ENCODE measurements around the gene MAGEB1.

MAGEB1 gene, protein sequence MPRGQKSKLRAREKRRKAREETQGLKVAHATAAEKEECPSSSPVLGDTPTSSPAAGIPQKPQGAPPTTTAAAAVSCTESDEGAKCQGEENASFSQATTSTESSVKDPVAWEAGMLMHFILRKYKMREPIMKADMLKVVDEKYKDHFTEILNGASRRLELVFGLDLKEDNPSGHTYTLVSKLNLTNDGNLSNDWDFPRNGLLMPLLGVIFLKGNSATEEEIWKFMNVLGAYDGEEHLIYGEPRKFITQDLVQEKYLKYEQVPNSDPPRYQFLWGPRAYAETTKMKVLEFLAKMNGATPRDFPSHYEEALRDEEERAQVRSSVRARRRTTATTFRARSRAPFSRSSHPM

DNA sequence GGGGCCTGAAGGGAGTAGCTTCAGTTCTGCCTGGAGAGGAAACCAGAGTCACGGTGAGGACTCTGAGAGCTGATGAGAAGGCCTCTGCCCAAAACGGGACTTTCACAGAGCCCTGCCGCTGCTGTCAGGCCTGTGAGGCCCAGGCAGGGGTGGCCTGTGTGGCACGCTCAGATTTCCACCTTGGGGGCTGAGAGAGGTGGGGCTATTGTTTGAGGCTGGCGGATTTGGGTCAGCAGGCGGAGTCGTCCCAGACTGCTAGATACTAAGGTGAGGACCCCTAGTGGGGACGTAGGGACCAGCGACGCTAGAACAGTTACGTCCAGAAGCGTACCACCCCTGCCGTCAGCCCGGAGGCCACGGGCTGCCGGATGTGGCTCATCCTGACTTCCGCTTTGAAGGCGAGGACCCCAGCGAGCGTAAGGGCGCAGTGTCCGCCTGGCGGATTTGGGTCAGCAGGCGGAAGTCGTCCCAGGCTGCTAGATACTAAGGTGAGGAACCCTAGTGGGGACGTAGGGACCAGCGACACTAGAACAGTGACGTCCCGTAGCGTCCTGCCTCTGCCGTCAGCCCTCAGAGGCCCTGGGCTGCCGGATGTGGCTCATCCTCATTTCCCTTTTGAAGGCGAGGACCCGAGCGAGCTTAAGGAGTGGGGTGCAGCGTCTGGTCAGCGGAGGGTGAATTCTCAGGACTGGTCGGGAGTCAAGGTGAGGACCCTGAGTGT is at the start of gene MAGEB1:
MAGEB1 (plus strand) TSS at position 378 of the 721 bp plus-strand sequence. CDS start 3,348 bp downstream, outside the sequence.
- no peak for DNase-seq (ENCODE audit: low read depth)

DNA sequence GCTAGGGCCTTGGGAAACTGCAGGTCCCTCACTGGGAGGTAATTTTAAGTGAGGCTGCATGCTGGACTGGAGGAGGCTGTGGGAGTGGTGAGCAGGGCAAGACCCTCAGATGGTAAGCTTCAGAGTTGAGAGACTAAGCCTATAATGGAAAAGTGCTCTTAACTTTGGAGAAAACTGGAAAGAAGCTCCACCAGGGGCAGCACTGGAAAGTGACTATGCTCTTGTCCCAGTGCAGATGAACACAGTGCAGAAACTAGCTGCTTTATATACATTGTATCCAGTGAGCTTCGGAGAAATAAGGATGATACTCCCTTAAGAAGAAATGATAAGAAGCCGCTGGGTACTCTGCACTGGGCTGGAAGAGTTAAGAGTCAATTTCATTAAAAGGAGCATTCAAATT is 34.8 kb upstream of the MAGEB1 start:
- DNase-seq (ENCODE audit: low read depth), result no peak

DNA sequence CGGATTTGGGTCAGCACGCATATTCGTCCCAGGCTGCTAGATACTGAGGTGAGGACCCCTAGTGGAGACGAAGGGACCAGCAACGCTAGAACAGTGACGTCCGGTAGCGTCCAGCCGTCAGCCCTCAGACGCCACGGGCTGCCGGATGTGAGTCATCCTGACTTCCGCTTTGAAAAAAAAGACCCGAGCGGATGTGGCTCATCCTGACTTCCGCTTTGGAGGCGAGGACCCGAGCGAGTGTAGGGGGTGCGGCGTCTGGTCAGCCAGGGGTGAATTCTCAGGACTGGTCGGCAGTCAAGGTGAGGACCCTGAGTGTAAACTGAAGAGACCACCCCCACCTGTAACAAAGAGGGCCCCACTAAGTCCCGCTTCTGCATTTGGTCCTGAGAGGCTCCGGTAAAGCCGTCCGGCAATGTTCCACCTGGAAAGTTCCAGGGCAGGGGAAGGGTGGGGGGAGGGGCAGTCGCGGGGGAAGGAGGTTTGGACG is 31.5 kb upstream of the MAGEB1 start, which contains the start of gene MAGEB2:
MAGEB2 (plus strand) TSS at position 207 of the 487 bp plus-strand sequence. CDS start 3,018 bp downstream, outside the sequence.
- no peak for DNase-seq (ENCODE audit: low read depth)

DNA sequence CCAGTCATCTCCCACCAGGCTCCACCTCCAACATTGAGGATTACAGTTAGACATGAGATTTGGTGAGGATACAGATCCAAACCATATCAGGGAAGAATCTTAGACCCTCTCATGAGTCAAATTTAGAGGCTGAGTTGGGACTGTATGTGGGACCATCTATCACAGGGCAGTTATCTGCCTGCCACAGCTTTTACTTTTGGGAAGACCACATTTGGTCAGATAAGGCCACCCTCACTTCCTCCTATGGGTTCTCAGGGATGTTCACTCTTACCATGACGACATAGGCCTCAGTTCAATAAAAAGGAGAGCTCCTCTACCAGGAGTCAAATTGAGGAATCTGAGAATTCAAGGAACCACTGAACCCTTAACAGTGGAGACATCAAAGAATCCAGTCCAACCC is 29.5 kb upstream of the MAGEB1 start:
- no peak for DNase-seq (ENCODE audit: low read depth)

DNA sequence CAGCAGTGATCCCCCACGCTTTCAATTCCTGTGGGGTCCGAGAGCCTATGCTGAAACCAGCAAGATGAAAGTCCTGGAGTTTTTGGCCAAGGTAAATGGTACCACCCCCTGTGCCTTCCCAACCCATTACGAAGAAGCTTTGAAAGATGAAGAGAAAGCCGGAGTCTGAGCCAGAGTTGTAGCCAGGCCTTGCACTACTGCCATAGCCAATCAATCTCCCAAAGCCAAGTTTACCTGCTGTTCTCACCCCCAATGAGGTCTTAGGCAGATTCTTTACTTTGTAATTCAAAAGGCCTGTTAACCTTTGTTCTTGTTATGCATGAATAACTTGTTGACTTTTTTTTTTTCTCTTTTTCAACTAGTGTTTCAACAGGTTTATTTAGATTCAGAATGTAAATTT is 27.6 kb upstream of the MAGEB1 start:
- DNase-seq (ENCODE audit: low read depth), result no peak

DNA sequence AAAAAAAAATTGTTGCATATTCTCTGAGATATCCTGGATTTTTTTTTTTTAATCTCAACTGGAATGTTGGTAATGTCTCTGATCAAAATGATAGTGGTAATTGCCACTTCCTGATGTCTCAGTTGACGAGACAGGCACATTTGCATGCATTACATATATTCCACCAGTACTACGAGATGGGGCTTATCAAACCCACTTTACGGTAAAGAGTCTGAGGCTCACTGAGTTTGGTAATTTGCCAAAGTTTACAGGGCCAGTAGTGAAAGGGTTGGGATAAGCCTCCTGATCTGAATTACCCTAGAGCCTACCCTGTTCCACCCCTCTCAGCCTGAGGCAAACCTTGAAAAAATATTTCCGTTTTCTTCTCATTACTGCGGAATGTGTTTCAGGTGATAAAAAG is 26.3 kb upstream of the MAGEB1 start:
- DNase-seq (ENCODE audit: low read depth), result no peak

DNA sequence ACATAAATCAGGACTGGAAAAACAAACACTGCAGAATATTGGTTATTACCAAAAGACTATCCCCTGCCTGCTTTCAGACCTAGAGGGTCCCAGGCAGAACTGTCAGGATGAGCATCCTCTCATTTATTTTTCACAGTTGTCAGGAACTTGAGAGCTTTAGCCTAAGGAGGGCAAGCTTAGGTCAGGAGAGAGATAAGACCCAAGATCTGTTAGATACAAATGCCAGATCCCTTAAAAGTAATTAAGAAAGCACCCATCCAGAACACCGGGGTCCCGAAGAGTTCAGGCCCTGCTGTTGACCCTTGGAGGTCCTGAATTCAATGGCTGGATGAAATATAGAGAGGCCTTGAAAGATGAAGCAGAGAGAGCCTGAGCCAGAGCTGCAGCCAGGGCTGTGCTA is 22.4 kb upstream of the MAGEB1 start:
- no peak for DNase-seq (ENCODE audit: low read depth)

DNA sequence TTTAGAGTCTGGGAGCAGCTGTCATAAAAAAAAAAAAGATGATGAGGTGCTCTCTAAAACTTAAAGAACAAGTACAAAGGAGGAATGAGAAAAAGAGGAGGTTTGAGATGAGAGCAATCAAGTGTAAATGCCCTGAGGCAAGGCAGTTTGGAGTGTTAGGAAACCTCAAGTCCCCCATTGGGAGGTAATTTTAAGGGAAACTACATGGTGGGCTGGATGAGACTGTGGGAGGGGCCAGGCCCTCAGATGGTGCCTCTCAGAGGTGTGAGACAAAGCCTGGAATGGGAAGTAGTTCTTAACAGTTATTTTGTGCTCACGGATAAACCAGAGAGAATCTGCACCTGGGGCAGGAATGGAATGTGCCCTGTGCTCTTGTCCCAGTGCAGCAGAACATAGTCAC is 18.4 kb upstream of the MAGEB1 start:
- no peak for DNase-seq (ENCODE audit: low read depth)

DNA sequence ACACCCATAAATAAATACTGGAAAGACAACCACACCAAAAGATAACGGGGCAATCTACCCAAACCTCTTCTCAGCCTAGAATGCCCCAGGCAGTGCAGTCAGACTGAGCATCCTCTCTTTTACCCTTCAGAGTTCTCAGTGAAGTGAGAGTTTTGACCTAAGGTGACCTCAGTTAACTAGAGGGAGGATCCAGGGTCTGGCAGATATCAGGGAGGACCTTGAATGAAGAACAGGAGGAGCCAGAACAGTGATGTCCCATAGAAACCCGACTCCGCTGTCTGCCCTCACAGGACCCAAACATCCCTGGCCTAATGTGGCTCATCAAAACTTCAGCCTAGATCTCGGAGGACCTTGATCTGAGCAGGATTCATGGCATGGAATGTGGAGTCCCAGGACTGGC is 16.6 kb upstream of the MAGEB1 start, which contains the start of gene MAGEB3:
MAGEB3 (plus strand) TSS at position 263 of the 400 bp plus-strand sequence. CDS start 5,268 bp downstream, outside the sequence.
- DNase-seq (ENCODE audit: low read depth), result no peak

DNA sequence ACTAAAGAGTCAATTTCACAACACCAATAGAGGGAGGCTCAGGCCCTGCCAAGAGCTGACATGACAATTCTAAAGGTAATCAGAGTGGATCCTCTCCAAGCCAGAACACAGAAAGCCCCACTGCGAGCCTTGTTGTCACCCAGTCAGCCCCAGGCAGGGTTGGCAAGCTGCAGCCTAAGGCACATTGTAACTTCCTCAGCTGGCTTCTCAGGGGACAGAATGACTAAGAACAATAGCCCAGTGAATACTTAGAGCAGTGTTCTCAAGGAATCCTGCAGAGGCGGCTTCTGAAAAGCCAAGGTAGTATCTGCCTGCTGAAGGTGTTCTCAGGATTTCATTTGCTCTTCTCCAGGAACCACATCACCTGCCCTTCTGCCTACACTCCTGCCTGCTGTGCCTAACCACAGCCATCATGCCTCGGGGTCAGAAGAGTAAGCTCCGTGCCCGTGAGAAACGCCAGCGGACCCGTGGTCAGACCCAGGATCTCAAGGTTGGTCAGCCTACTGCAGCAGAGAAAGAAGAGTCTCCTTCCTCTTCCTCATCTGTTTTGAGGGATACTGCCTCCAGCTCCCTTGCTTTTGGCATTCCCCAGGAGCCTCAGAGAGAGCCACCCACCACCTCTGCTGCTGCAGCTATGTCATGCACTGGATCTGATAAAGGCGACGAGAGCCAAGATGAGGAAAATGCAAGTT is 5.1 kb upstream of the MAGEB1 start, which contains the start of gene MAGEB4:
MAGEB4 (plus strand) TSS at position 277 of the 692 bp plus-strand sequence; CDS start at position 413, 136 bp downstream.
- no peak for DNase-seq (ENCODE audit: low read depth)

DNA sequence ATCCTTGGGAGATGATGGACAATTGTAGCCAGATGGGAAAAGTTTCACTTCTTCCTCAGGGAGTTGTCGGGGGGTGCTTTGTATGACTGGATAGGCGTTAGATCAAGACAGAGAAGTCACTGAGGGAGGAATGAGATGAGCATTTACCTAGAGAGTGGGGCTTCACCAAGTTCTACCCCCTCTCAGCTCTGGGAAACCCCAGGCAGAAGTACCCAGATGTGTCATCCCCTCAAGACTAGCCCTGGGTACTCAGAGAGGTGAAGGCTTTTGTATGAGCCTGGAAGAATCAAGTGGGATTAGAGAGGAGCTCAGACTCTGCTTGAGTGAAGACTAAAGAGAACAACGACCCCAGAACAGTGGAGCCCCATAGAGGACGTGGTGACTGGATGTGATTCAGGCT is 1.9 kb downstream of the MAGEB1 start:
- no peak for DNase-seq (ENCODE audit: low read depth)

DNA sequence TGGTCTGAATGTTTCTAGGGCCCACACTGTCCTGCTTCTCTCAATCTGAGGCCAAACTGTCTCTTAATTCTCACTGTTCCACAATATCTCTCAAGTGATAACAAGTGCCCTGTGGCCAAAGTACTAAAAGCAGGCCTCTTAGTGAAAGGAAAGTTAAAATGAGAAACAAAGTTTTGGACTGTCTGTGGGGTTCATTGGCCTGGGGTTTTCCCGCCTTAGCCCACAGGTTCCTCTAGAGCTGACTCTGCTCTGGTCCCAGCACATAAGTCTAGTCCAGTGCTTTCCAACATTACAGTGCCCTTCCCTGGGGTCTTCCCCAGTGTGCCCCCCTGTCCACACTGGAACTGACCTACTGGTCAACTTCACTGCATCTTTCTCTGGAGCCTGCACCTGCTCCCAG is 6.3 kb downstream of the MAGEB1 start:
- no peak for DNase-seq (ENCODE audit: low read depth)

DNA sequence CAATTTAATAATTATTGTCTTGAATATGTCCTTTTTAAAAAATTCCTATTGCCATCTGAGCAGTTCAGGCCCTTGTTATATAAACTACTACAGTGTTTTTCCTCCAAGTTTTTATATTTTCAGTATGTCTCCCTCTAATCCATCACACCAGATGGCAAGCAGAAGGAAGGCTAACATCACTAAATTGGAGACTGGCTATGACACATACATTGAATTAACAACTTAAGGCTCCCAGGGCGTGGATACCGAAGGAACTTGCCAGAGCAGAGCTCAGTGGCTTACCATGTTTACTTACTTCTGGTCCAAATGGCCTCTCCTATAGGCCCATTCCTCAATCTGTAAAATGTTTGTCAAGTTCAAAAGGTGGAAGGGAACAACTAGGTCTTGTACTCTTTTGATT is 13.0 kb downstream of the MAGEB1 start:
- no peak for DNase-seq (ENCODE audit: low read depth)

DNA sequence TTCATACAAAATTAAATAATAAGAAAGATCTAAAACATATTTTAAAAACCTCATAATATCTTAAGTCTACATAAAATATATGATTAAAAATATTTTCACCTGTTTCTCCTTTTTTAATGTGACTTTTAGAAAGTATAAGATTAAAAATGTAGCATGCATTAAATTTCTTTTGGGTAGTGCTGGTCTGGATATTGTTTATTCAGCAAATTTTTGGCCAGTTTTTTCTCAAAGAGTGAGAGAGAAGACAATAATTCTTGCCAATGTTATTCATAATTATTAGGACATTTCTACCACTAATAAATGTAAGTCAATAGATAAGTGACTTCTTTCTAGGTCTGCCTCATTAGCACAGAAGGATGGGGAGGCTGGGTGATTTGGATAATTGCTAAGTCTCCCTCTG is 14.1 kb downstream of the MAGEB1 start:
- DNase-seq (ENCODE audit: low read depth), result no peak

DNA sequence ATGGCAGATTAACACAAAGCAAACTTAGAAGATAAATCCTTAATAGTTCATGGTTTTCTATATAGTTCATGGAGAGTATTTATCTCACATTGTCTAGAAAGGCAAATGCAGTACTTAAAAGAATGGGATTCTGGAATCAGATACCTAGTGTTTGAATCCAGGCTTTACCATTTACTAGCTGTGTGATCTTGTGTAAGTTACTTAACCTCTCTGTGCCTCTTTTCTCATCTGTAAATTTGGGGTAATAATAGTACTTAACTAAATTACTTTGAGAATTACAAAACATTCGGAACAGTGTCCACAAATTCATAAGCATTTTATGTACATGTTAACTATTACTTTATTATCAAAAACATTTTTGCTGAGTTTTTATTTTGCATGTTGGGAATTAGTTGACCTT is 15.8 kb downstream of the MAGEB1 start:
- no peak for DNase-seq (ENCODE audit: low read depth)

DNA sequence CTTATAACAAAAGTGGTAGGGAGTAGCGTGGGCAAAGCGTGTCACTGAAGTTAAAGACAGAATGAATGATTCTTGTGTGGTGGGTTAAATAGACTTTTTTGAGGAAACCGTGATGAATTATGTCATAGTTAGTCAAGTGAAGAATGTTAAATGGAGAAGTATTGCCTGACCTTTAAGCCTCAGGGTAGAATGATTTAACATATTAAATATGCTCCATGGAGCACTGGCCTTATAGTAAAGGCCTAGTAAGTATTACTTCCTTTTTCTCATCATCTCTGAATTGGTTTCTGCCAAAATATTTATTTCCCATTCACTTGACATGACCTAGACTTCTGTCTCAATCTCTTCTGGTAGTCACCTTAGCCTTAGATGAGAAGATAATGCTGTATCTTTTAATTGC is 23.7 kb downstream of the MAGEB1 start:
- DNase-seq (ENCODE audit: low read depth), result no peak

DNA sequence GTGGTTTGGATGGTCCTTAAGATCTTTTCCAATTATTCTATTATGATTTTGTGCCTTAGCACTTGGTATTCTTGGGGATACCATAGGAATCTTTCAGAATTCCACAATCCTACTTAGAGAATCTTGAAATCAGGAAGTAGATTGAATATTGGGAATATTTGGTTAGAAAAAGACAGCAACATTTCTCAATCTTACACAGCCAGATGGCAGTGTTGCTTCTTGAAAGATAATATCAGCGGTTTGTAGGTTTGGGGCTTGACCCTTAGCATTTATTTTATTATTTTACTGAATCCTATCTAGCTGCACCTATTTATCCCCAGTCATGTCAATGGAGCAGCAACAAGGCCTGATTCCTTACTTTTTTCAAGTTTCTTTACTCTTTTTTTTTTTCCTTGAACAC is 28.6 kb downstream of the MAGEB1 start:
- DNase-seq (ENCODE audit: low read depth), result no peak

DNA sequence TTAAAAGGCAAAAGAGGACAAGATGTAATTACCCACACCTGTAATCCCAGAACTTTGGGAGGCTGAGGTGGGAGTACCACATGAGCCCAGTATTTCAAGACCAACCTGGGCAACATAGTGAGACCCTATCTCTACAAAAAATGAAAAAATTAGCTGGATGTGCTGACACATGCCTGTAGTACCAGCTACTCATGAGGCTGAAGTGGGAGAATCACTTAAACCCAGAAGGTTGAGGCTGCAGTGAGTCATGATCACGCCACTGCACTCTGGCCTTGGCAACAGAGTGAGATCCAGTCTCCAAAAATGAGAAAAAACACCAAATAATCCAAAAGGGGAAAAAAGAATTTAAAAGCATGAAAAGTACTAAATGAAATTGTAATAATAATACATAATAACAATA is 31.4 kb downstream of the MAGEB1 start:
- no peak for DNase-seq (ENCODE audit: low read depth)

DNA sequence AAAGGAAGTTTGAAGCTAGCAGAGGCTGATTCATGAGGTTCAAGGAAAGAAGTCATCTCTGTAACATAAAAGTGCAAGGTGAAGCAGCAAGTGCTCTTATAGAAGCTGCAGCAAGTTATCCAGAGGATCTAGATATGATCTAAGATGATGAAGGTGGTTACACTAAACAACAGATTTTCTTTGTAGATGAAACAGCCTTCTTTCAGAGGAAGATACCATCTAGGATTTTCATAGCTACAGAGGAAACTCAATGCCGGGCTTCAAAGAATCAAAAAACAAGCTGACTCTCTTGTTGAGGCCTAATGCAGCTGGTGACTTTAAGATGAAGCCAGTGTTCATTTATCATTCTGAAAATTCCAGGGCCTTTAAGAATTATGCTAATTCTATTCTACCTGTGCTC is 33.5 kb downstream of the MAGEB1 start:
- no peak for DNase-seq (ENCODE audit: low read depth)

DNA sequence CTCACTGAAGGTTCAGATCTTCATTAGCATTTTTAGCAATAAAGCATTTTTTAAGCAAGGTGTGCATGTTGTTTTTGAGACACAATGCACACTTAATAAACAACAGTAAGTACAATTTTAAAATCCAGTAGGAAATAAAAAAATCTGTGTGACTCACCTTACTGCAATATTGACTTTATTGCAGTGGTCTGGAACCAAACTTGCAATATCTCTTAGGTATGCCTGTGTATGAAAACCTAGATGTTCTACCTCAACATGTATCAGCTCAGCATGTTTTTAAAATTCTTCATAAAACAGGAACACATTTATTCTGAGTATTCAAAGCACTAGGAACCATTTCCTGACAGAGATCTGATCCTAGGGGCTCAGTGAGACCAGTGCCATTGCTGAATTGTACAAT is 35.6 kb downstream of the MAGEB1 start:
- DNase-seq (ENCODE audit: low read depth), result no peak

DNA sequence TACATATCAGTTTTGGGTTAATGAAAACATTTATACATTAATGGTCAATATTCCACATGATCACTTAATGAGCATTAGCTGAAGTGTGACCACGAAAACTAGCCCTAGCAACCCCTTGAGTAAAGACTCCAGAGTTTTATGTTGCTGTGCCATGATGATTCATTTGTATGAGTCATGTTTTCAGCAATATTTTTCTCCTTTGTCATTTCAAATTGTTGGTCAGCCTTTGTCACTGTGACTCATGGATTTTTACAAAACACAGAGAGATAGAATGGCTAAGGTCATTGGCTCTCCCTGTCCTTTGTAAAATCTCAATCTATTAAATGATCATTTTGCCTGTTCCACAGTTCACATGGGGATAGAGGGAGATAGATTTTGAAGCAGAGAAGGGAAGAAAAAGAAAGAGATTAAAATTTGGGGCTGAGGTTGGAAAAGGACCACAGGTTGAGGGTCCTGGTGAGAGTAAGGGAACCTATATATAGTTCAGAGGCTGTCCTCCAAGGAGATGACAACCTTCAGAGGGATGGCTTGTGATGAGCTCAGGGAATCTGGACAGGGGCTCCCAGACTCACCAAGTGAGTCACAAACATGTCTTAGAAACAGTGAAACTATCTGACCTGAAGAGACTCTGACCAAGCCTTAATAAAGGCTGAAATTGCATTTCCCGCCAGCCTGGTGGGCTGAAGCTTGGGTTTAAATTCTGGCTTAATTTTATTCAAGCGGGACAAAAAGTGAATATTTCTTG is 36.7 kb downstream of the MAGEB1 start:
- DNase-seq (ENCODE audit: low read depth), result no peak
